Activated CD8-positive, alpha-beta memory T cell treated with anti-CD3 and anti-CD28 coated beads, Interleukin-2, amount 50 U/mL, for 1 hour (primary cell): ENCODE measurements around the gene CLSTN3.

Experiments
- DNase-seq: peaks from one replicate; pipeline ENCODE4 v3.0.0-alpha.2; 2020; ENCODE audit errors: extremely low read depth

The CLSTN3 gene

DNA sequence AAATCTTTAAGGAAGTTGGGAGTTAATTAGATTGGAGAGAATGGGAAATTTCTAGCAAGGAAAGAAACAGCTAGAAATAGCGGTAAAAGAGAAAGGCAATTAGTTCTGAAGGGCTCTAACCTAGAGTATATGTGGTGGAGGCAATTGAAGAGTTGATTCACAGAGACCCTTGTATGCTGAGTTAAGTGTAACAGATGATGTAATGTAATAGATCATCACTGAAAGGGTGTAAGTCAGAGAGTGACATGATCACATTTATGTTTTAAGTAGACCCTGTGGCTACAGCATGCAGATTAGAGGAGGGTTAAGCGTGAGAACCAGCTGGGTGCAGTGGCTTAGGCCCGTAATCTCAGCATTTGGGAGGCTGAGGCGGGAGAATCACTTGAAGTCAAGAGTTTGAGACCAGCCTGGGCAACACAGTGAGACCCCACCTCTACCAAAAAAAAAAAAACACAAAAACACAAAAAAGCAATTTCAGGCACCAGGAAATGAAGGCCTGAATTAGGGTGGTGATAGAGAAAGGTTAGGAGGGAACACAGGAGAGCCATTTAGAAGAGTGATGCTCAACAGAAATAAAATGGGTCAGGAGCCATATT is 4.4 kb upstream of the CLSTN3 start:
- DNase-seq: no peak

DNA sequence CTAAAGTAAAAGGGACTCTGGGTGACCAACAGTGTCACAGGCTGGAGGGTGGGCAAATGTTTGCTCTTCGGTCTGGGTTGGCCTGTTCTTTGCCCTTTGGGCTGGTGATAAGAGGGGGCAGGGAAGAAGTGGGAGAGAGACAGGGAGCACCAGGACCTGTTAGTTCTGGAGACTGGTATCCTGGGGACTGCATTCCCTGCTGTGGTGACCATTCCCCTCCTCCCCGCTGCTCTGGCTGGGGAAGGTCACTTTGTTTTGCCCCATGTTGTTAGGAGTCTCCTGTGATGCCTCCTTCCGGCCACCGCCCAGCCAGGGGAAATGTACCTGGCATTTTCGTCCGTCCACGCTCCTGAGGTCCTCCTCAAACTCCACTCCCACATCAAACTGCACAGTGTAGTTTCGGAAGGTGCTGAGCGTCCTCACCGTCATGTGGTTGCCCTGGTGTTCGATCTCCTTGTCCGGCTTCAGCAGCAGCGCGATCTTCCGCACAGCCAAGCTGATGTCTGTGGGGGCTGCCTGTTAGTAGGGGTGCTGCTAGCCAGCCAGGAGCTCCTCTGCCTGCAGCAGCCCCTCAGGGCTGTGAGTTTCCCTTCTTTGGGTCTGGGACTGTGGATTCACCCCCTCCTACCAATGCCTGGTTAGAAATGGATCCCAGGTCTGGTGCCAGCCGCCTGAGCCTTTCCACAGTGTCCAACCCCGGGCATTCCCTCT is 2.1 kb upstream of the CLSTN3 start:
- no peak for DNase-seq

DNA sequence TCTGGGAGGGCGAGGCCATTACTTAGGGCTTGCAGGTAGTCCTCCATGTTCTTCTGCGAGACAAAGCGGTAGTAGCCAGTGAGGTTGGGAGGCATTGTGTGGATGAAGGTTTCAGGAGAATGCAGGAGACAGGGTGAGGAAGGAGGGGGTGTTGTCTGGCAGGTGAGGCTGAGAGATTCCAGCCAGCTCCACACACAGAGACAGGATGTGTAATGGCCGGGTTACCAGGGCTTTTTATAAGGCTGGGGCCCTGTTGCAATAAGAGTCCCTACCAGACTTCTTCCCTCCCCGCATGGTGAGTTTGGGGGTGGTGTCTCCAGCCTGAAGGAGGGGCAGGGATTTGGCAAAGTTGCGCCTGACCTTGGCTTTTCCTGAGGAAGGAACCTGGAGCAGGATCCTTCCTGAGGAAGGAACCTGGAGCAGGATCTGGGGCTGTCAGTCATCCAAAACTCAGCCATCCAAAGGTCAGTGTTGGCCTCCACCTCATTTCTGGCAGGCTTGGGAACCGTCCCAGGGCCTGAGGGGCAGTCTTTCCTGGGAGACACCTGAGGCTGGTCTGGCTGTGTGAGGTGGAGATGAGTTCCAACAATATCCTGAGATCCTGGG is 1.4 kb upstream of the CLSTN3 start, which contains the start of gene RBP5:
Gene RBP5 (minus strand): TSS at position 209 of the 606 bp plus-strand sequence. CDS start 114 bp downstream, at position 95.
- no peak for DNase-seq

DNA sequence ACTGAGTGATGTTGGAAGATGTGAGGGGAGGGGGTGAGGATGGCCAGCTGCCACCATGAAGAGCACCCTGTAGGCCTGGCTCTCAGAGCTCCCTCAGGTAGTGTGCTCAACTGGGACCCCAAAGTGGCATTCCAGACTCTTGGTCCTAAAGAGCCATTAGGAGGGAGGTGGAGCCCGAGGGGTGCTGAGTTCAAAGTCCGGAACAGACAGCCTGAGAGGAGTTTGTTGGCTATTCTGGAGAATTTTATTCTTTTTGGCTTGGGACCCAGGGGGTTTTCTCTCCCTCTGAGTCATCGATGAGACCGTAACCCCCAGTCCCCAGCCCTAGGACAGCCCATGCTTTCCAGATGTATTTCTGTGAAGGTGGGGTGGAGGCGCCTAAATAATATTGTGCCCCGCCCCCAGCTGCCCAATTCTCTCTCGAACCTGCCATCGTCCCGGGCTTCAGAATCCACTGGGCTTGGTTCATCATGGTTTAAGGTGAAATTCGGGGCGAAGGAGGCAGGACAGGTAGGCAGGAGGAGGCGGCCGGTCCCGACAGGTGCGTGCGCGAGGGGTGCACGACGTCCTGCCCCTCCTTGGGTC is 792 bp upstream of the CLSTN3 start:
- DNase-seq: no peak

DNA sequence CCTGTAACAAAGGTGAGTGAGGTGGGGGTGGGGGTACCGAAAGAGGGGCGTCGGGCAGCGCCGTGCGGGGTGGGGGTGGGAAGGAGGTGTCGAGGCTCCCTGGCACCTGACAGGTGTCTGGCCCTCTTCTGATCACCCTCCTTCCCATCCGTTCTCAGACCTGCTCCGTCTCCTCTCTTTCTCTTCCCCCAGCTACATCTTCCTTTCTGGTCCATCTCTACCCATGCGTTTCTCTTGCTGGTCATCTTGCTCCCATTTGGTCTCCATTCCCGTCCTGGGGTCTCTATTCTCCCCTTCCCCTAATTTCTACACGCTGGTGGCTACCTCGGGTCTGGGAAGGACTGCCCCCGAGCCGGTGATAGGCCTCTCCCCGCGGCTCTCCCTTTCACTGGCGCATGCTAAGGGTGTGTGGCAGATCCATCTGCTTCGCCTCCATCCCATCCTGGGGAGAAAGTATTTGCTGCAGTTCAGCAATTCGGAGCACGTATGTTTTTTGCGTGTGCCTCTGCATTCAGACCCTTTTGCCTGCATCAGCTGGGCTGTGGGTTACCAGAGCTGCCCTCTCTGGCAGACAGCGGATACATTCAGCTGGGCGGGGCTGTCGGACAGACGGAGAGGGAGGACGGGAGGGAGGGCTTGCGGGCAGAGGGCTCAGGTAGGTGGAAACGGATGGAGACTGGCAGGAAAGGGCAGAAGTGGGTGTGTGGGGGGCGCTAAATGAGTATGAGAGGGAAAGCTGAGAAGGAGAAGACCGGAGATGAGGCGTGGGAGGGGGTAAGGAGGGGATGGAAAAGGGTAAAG is 730 bp downstream of the CLSTN3 start:
- DNase-seq: no peak

DNA sequence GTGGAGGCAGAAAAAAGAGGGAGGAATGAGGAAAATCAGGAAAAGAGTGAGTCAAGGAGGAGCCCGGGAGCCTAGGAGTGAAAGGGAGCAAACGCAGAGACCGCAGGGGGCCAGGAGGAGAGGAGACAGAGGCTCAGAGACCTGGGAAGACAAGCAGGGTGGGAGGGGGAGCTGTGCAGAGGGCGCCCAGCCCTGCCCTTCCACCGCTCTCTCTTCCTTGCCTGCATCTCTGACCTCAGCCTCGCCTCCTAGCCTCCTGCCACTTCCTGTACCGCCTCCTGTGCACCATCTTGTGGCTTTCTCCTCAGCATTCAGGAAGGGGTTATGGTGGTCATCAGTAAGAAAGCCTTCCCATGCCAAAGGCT is 1.3 kb downstream of the CLSTN3 start:
- no peak for DNase-seq

DNA sequence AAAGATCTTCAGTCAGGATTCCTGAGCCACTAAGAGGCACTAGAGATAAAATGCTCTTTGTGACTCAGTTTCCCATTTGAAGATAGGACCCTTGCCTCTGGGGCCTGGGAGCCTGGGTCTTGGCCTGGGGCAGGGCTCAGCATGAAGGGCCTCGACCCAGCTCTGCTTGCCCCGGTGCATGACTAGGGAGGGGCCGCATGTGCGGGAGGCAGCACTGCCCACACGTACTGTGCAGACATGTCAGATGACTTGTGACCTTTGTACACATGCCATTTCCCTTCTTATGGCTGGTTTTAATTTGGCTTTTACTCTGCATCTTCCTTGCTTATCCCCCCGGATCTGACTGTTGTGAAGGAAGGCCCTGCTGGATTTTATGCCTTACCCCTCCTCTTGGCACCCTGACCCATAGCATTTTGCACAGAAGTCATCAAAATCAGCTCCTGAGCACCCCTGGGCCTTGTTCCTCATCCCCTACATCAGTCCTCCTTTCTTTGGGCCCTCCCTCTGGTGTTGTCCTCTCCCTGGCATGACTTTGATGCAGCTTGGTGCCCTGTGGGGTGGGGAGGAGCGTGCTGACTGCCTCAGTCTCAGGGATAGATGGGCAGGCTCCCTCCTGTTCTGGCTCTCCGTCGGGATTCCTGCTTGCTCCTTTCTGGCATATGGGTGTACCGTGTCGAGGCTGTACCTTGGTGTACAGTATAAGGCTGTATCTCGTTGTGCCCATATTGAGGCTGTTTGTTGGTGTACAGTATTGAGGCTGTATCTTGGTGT is 4.4 kb downstream of the CLSTN3 start:
- no peak for DNase-seq

DNA sequence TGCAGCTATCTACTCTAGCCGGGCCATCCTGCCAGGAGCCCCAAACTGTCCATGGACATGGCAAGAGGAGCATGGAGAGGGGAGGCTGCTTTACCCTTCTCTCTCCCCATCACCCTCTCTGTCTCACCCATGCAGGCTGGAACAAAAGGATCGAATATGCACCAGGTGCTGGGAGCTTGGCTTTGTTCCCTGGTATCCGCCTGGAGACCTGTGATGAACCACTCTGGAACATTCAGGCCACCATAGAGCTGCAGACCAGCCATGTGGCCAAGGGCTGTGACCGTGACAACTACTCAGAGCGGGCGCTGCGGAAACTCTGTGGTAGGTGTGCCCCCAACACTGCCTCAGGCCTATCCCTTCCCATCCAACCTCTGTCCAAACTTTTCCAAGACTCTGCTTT is 5.9 kb downstream of the CLSTN3 start:
- no peak for DNase-seq

DNA sequence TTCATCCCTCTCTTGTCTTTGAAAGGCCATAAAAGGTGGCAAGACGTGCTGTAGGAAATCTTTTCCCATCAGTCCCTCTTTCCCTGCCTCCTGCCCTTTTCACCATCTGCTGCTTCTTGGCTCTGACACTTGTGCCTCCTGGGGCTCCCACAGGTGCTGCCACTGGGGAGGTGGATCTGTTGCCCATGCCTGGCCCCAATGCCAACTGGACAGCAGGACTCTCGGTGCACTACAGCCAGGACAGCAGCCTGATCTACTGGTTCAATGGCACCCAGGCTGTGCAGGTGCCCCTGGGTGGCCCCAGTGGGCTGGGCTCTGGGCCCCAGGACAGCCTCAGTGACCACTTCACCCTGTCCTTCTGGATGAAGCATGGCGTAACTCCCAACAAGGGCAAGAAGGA is 6.5 kb downstream of the CLSTN3 start:
- DNase-seq: no peak

DNA sequence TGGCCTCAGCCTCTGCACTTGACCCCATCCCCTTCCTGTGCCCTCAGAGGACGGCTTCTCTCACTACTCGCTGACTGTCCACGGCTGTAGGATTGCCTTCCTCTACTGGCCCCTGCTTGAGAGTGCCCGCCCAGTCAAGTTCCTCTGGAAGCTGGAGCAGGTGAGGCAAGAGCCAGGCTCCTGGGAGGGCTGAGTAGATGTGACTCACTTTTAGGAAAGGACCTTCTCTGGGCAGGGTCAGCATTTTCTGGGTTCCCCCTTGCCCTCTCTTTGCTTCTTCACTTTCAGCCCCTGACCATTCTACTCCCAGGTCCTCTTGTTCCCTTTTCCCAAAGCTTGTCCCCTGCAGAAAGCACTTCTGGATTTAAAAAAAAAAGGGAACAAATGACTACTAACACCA is 7.7 kb downstream of the CLSTN3 start:
- no peak for DNase-seq

DNA sequence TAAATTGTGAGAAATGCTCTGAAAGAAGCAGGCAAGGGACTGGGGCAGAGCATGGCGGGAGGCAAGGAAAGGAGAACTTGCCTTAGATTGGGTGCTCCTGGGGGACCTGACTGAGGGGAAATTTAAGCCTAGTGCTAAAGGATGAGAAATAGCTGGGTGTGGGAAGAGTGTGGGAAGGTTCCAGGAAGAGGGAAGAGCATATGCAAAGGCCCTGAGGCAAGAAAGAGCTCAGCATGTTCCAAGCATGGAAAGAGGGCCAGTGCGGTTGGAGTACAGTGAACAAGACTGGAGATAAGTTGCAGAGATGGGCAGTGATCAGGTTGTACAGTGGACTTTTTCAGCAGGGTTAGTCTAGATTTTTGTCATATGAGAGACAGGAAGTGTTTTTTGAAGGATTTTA is 9.0 kb downstream of the CLSTN3 start:
- no peak for DNase-seq

DNA sequence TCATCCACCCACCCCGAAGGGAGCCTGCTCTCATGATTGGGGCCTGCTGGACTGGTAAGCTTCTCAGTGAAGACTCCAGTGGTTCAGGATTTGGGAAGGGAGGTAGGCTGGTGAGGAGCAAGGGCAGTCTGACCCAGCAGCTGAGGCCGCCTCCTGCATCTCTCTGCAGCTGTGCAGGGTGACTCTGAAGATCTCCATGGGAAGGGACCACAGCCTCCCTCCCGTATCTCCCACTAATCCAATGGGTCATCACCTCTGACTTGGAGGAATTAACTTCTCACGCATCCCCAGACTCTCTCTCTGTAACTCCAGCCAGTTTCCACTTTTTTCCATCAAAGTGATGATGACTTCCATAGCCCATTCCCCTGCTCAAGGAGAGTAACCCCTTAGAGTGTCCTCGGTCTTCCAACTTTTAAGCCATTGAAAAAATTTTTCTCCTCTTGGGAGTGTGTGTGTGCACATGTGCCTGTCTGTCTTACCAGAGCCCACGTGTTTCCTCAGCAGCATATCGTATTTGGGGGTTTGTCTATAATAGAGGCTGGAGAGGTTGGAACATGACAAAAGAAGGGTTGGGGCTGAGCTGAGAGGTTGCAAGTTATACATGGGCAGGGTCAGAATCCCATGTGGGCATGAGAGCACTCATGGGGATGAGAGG is 11.3 kb downstream of the CLSTN3 start:
- DNase-seq: no peak

DNA sequence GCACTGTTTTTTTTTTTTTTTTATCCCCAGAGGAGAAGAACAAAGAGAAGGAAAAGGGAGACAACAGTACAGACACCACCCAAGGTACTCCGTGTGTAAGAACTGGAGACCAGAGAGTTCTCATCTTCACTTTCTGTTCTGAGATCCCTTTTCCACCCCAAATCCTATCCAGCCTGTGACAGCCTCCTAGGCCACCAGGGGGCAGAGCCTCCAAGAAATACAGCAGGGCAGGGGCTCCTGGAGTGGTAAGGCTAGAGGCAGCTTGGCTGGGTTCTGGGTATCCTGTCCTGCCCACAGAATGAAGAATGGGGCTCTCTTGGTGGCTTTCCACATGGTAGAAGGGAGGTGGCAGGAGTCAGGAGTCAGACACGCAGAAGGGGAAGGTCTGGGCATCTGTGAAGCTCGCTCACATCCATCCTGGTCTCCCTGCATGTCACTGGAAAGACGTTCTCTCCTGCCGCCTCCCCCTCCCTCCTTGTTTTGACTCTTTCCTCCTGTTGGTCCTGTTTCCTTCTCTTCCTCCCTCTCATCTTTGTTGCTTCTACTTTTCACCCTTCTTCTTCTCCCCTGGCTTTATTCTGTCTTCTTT is 12.0 kb downstream of the CLSTN3 start:
- no peak for DNase-seq

DNA sequence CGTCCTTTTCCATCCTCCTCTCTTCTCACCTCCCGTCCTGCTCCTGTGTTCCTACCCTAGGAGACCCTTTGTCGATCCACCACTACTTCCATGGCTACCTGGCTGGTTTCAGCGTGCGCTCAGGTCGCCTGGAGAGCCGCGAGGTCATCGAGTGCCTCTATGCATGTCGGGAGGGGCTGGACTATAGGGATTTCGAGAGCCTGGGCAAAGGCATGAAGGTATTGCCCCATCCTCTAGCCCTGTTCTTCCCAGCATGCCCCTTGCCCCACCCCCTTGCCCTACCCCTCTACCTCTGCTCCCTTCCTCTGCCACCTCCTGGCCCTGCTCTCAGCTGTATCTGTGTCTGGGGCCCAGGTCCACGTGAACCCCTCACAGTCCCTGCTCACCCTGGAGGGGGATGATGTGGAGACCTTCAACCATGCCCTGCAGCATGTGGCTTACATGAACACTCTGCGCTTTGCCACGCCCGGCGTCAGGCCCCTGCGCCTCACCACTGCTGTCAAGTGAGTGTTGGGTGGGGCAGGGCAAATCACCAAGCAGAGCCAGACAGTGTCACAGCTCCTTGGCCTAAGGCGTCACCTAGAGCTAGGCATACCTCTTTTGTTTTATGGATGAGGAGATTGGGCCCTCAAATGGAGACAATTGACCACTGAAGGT is 12.8 kb downstream of the CLSTN3 start:
- DNase-seq: no peak

DNA sequence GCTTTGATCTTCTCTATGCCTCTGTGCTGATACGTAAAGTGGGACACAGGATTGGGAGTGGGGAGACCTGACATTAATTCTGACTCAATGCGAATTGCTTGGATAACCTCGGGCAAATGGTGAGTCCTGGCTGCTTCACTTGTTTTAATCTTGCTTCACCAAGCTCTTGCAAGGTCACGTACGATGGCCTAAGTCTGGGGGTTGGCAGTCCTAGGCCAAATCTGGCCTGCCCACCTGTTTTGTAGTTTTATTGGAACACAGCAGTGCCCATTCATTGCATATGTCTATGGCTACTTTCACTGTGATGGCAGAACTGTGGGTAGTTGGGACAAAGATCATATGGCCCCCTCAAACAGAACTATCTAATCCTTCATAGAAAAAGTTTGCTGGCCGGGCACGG is 13.4 kb downstream of the CLSTN3 start:
- DNase-seq: no peak

DNA sequence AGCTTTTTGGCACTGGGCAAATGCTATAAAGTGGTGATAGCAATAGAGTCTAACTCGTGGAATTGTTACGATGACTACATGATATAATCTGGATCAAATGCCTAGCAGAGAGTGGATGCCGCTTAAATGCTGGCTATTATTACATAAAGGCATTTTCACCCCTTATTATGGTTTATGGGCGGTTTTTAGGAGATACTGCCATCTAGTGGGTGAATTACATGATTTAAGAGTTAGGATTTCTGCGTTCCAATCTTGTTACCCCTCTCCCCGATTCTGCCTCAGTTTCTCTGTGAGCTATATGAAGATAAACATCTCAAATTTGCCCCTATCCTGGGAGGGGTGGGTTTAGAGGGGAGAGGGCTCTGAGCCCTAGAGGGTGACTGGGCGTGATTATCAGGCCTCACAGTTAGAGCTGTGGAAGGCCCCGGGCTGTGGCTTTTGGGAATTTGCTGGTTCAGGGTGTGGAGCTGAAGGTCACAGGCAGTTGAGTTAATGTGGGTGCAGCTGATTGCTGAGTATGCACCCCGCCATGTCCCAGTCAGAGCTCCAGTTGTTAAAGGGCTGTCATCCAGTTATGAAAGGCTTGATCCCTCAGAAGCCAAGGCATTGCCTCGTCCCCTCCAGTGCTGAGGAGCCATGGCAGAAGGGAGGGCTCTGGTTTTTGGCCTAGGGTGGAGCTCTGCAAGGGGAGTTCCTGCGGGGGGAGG is 14.4 kb downstream of the CLSTN3 start:
- DNase-seq: no peak

DNA sequence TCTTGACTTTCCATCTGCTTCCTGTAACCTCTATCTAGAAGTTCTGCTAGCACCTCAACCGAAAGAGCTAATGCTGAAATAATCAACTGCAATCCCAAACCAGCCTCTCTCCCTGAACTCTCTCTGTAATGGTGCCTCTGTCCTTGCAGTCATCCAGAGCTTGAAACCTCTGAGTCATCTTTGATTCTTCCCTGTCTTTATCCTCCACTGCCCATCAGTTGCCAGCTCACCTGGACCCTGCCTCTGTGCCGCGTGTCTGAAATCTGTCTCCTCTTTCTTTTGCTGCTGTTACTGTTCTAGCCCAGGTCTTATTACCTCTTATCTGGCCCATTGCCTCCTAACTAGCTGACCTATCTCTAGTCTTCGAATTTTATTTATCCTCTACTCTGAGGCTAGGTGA is 15.5 kb downstream of the CLSTN3 start:
- DNase-seq: no peak

DNA sequence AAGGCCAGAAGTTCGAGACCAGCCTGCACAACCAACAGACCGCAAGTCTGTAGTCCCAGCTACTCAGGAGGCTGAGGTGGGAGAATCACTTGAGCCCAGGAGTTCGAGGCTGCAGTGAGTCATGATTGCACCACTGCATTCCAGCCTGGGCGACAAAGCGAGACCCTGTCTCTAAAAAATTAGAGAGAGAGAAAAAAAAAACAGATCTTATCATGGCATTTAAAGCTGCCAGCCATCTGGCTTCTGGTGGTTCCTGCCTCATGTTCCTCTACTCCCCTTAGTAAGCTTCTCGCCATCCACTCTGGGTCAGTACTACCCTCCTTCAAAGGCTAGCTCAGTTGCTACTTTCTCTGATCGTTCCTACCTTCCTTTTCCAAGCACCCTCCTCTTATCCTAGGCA is 16.1 kb downstream of the CLSTN3 start:
- no peak for DNase-seq

DNA sequence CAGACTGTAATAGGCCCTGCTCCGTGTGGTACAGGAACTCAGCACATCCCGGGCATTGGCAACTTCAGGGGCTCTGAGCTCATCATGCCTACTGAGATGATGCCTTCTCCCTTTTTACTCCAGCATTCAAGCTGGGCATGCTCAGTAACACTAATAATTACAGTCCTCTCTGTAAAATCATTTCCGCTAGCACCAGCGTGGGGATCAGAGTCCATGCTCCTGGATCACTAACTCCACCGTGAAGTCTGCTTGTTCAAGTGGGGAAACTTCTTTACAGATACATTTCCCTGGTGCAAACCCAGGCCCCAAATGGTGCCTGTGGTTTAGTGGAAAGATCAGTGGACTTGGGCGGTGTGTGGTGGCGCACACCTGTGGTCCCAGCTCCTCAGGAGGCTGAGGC is 16.7 kb downstream of the CLSTN3 start:
- no peak for DNase-seq
